NOMO-1 (cell line): ENCODE data around the gene SCYL3.
"Not testable (repeated sequence)": the region's sequence is repeated elsewhere in the genome, so short reads cannot be mapped to it uniquely, and the experiment has no call there.

Experiments
- DNase-seq, 2 experiments: peaks; one replicate each; lab custom pipeline; 2025; ENCODE audit not compliant: unreplicated experiment in 2 of 2; lab: John Stamatoyannopoulos, UW

Gene SCYL3

GRCh38 chr1:169873582-169874199 lies 20.0 kb downstream of the SCYL3 start:
- no peak for DNase-seq

GRCh38 chr1:169872906-169873305 lies 20.8 kb downstream of the SCYL3 start:
- no peak for DNase-seq

- DNase-seq: not testable (repeated sequence)
These were observed 21.7 kb downstream of the SCYL3 start for GRCh38 chr1:169871988-169872387.

GRCh38 chr1:169869426-169869825 lies 24.3 kb downstream of the SCYL3 start:
- DNase-seq: no peak

GRCh38 chr1:169868978-169869377 lies 24.7 kb downstream of the SCYL3 start:
- DNase-seq: no peak

GRCh38 chr1:169867012-169867675 lies 26.6 kb downstream of the SCYL3 start:
- no peak for DNase-seq

- DNase-seq: no peak
These were observed 27.1 kb downstream of the SCYL3 start for GRCh38 chr1:169866577-169866976.

GRCh38 chr1:169864531-169864930 lies 29.2 kb downstream of the SCYL3 start:
- not testable (repeated sequence) for DNase-seq

GRCh38 chr1:169860750-169861149 lies 32.9 kb downstream of the SCYL3 start:
- no peak for DNase-seq

GRCh38 chr1:169860187-169860586 lies 33.5 kb downstream of the SCYL3 start:
- DNase-seq: no peak

- no peak for DNase-seq
These were observed 34.7 kb downstream of the SCYL3 start for GRCh38 chr1:169859001-169859400.

GRCh38 chr1:169858467-169858866 lies 35.2 kb downstream of the SCYL3 start:
- DNase-seq: no peak

- DNase-seq: no peak
These were observed 40.4 kb downstream of the SCYL3 start for GRCh38 chr1:169853341-169853740.

GRCh38 chr1:169849346-169850022 lies 44.2 kb downstream of the SCYL3 start:
- DNase-seq: no peak

GRCh38 chr1:169848456-169848855 lies 45.2 kb downstream of the SCYL3 start:
- DNase-seq: no peak

GRCh38 chr1:169844941-169845608 lies 48.6 kb downstream of the SCYL3 start:
- DNase-seq: no peak

GRCh38 chr1:169838942-169839341 lies 54.8 kb downstream of the SCYL3 start:
- DNase-seq: no peak

- no peak for DNase-seq
These were observed 57.5 kb downstream of the SCYL3 start for GRCh38 chr1:169836198-169836597.

GRCh38 chr1:169835647-169836046 lies 58.0 kb downstream of the SCYL3 start:
- DNase-seq: no peak

- no peak for DNase-seq
These were observed 58.8 kb downstream of the SCYL3 start for GRCh38 chr1:169834869-169835268.

- no peak for DNase-seq
These were observed 60.4 kb downstream of the SCYL3 start for GRCh38 chr1:169833179-169833901.
